H1 (cell line): ENCODE measurements around the gene SVEP1. TPM values are rescaled to one million over a fixed set of nuclear protein-coding genes. Genes with fewer than 3 reads are reported as not detected.

ENCODE experiments used
- CTCF ChIA-PET: fragments of 300-600 bp; sonication (Branson Sonifier 250); formaldehyde crosslinking; loops from one replicate; lab custom pipeline; 2021; ENCODE audit not compliant: partially characterized antibody; lab: Charles Lee
- POLR2A ChIA-PET: fragments of 300-600 bp; sonication (Branson Sonifier 250); formaldehyde crosslinking; loops from one replicate; lab custom pipeline; 2021; ENCODE audit warnings: inconsistent platforms; ENCODE audit not compliant: partially characterized antibody; lab: Charles Lee
- DNase-seq, 2 experiments: peaks; one replicate each; pipeline versions ENCODE4 v3.0.0 to v3.0.0-alpha.2; 2010 to 2022; ENCODE audit warnings: low spot score in 2 of 2, low read depth in 1 of 2, mixed read lengths in 1 of 2
- FAIRE-seq: peaks from 2 replicates; lab custom pipeline; 2011; peaks lifted over from hg19 to GRCh38; lab: Jason Lieb, UNC
- H2AFZ ChIP-seq: 2 replicates; pipeline ENCODE4 v1.8.1; 2012; ENCODE audit warnings: low read length, inconsistent platforms
- H2AK5ac ChIP-seq: 2 replicates; pipeline ENCODE4 v1.6.1; 2013; ENCODE audit warnings: low read depth, low read length
- H2BK120ac ChIP-seq: replicated peaks from 2 replicates; pipeline ENCODE3; 2013; ENCODE audit warnings: low read depth, low read length, inconsistent platforms
- H2BK12ac ChIP-seq: 2 replicates; pipeline ENCODE4 v1.6.1; 2013; ENCODE audit warnings: low read depth, low read length
- H2BK15ac ChIP-seq: 2 replicates; pipeline ENCODE4 v1.6.1; 2013; ENCODE audit warnings: low read length
- H2BK20ac ChIP-seq: 2 replicates; pipeline ENCODE4 v1.6.1; 2013; ENCODE audit warnings: low read length
- H2BK5ac ChIP-seq: 2 replicates; pipeline ENCODE4 v1.6.1; 2013; ENCODE audit warnings: low read depth, low read length
- H3K14ac ChIP-seq: 2 replicates; pipeline ENCODE4 v1.6.1; 2013; ENCODE audit warnings: inconsistent platforms; ENCODE audit not compliant: insufficient read length
- H3K18ac ChIP-seq: 2 replicates; pipeline ENCODE4 v1.6.1; 2013; ENCODE audit warnings: low read length; ENCODE audit errors: extremely low read depth
- H3K23ac ChIP-seq: 2 replicates; pipeline ENCODE4 v1.6.1; 2013; ENCODE audit warnings: inconsistent platforms; ENCODE audit not compliant: insufficient read length
- H3K23me2 ChIP-seq: 2 replicates; pipeline ENCODE4 v1.6.1; 2013; ENCODE audit warnings: low read depth, low read length
- H3K27ac ChIP-seq: 2 replicates; pipeline ENCODE4 v1.6.1; 2011; ENCODE audit warnings: low read depth, low read length, inconsistent platforms
- H3K27me3 ChIP-seq, 4 experiments: replicated peaks in 1 of 4; 1 replicate in 1 of 4; 2 replicates in 3 of 4; pipeline versions ENCODE4 v1.6.1 to v1.8.1; 2011 to 2013; ENCODE audit warnings: low read length in 3 of 4, mild to moderate bottlenecking in 3 of 4, inconsistent platforms in 2 of 4, mixed read lengths in 2 of 4, moderate library complexity in 1 of 4; ENCODE audit not compliant: control insufficient read depth in 3 of 4, insufficient read depth in 3 of 4; ENCODE audit errors: extremely low read depth in 1 of 4
- H3K36me3 ChIP-seq, 4 experiments: 2 replicates each; pipeline versions ENCODE4 v1.6.1 to v1.8.1; 2011 to 2013; ENCODE audit warnings: mild to moderate bottlenecking in 4 of 4, low read length in 3 of 4, moderate library complexity in 2 of 4, control low read depth in 1 of 4, inconsistent platforms in 1 of 4; ENCODE audit not compliant: insufficient read depth in 4 of 4, control insufficient read depth in 2 of 4
- H3K4ac ChIP-seq: replicated peaks from 2 replicates; pipeline ENCODE3; 2013; ENCODE audit warnings: low read length, low read depth, mixed read lengths, inconsistent platforms; ENCODE audit not compliant: insufficient read length
- H3K4me1 ChIP-seq, 4 experiments: replicated peaks in 1 of 4; 1 replicate in 1 of 4; 2 replicates in 3 of 4; pipeline versions ENCODE4 v1.6.1 to v1.8.1; 2011 to 2013; ENCODE audit warnings: low read length in 3 of 4, inconsistent platforms in 2 of 4, mixed read lengths in 1 of 4; ENCODE audit not compliant: insufficient read depth in 4 of 4, control insufficient read depth in 3 of 4
- H3K4me2 ChIP-seq, 2 experiments: 2 replicates each; pipeline versions ENCODE4 v1.6.1 to v1.8.1; 2011 to 2013; ENCODE audit warnings: low read depth in 2 of 2, low read length in 2 of 2, control low read depth in 1 of 2, inconsistent platforms in 1 of 2, mild to moderate bottlenecking in 1 of 2; ENCODE audit not compliant: insufficient read depth in 1 of 2
- H3K4me3 ChIP-seq, 4 experiments: fragments of 200-600, 300-600 bp in 1 of 4; sonication (generic), shearing (Covaris generic), sonication (Bioruptor Twin) in 1 of 4; 2 replicates each; pipeline versions ENCODE4 v1.5.1 to v1.8.1; 2011 to 2016; ENCODE audit warnings: low read length in 4 of 4, low read depth in 3 of 4, control low read depth in 2 of 4, inconsistent platforms in 2 of 4, mild to moderate bottlenecking in 2 of 4, mixed read lengths in 1 of 4, moderate library complexity in 1 of 4; ENCODE audit not compliant: insufficient read depth in 2 of 4; ENCODE audit errors: extremely low read depth in 1 of 4
- H3K56ac ChIP-seq: replicated peaks from 2 replicates; pipeline ENCODE3; 2013; ENCODE audit warnings: low read depth, mild to moderate bottlenecking, mixed read lengths, low read length, inconsistent platforms; ENCODE audit not compliant: insufficient read length
- H3K79me1 ChIP-seq: 2 replicates; pipeline ENCODE4 v1.6.1; 2013; ENCODE audit warnings: low read depth, low read length, control low read depth
- H3K79me2 ChIP-seq, 2 experiments: 2 replicates each; pipeline versions ENCODE4 v1.6.1 to v1.8.1; 2012 to 2013; ENCODE audit warnings: low read length in 2 of 2, mild to moderate bottlenecking in 2 of 2, inconsistent platforms in 1 of 2; ENCODE audit not compliant: insufficient read depth in 2 of 2, control insufficient read depth in 1 of 2
- H3K9ac ChIP-seq, 4 experiments: replicated peaks in 1 of 4; 1 replicate in 1 of 4; 2 replicates in 3 of 4; pipeline versions ENCODE4 v1.6.1 to v1.8.1; 2011 to 2013; ENCODE audit warnings: low read depth in 3 of 4, low read length in 3 of 4, control low read depth in 2 of 4, mild to moderate bottlenecking in 2 of 4, moderate library complexity in 2 of 4, inconsistent platforms in 1 of 4; ENCODE audit errors: extremely low read depth in 1 of 4
- H3K9me3 ChIP-seq, 2 experiments: 2 replicates each; pipeline versions ENCODE4 v1.6.1 to v1.8.1; 2012 to 2013; ENCODE audit warnings: mild to moderate bottlenecking in 2 of 2, moderate library complexity in 2 of 2, control low read depth in 1 of 2, inconsistent platforms in 1 of 2, low read depth in 1 of 2, low read length in 1 of 2, mixed read lengths in 1 of 2; ENCODE audit not compliant: insufficient read depth in 2 of 2
- H4K20me1 ChIP-seq, 2 experiments: replicated peaks in 1 of 2; 2 replicates each; pipeline versions ENCODE3 to v1.8.1; 2011 to 2013; ENCODE audit warnings: inconsistent platforms in 2 of 2, low read length in 2 of 2, mild to moderate bottlenecking in 1 of 2; ENCODE audit not compliant: insufficient read depth in 2 of 2, control insufficient read depth in 1 of 2
- H4K5ac ChIP-seq: 2 replicates; pipeline ENCODE4 v1.6.1; 2013; ENCODE audit warnings: low read length, low read depth, mixed read lengths, inconsistent platforms; ENCODE audit not compliant: insufficient read length
- H4K8ac ChIP-seq: 2 replicates; pipeline ENCODE4 v1.8.0; 2013; ENCODE audit warnings: mild to moderate bottlenecking, moderate library complexity, low read length, inconsistent platforms; ENCODE audit not compliant: insufficient read depth; ENCODE audit errors: extremely low read depth
- H4K91ac ChIP-seq: replicated peaks from 2 replicates; pipeline ENCODE3; 2013; ENCODE audit warnings: low read length, mixed read lengths, inconsistent platforms; ENCODE audit not compliant: insufficient read length
- NRF1 ChIP-seq: IDR thresholded peaks from 2 replicates; pipeline ENCODE4 v1.6.1; 2011; ENCODE audit warnings: mild to moderate bottlenecking, low read depth, low read length, improper control_type of control experiment
- YY1 ChIP-seq: IDR thresholded peaks from 2 replicates; pipeline ENCODE4 v1.6.1; 2011; ENCODE audit warnings: low read depth, mild to moderate bottlenecking, low read length
- WGBS, 2 experiments: shearing (Covaris generic) in 1 of 2; methylation state at CpG; one replicate each; pipeline versions ENCODE4 v1.1.6 to v1.1.7; 2013 to 2015; ENCODE audit warnings: low lambda C conversion rate in 2 of 2, mixed read lengths in 2 of 2, inconsistent platforms in 1 of 2, low coverage in 1 of 2, missing lambda C conversion rate in 1 of 2; ENCODE audit not compliant: insufficient replicate concordance in 2 of 2, insufficient coverage in 1 of 2, insufficient read length in 1 of 2; ENCODE audit errors: extremely low coverage in 1 of 2, missing lambda C conversion rate in 1 of 2; 5-methylcytosine and 5-hydroxymethylcytosine counted together
- polyA plus RNA-seq, 7 experiments: library from polyadenylated mRNA; depleted of rRNA in 3 of 7; stranded (reverse) in 5 of 7; unstranded in 2 of 7; fragments of >200 nt in 5 of 7; fragments of 200-250 nt in 2 of 7; gene quantifications; 1 replicate in 5 of 7; 2 replicates in 1 of 7; 4 replicates in 1 of 7; pipeline versions ENCODE4 v1.2.1 to v1.2.3, GENCODE V29; 2011 to 2013; ENCODE audit warnings: missing spikeins in 2 of 7, mixed read lengths in 2 of 7
- total RNA-seq: library from RNA; stranded (reverse); fragmentation: NEBNext Ultra II Directional; extraction: Animal tissue kit (Norgen Biotek cat#: 25700); gene quantifications from 2 replicates; pipeline ENCODE4 v1.2.1, GENCODE V29; 2021

SVEP1 gene
- total and polyA plus RNA-seq, 2 of the 8 experiments (the other 6 are each of a cell fraction or from before 2014, with no cell fraction given), result 0.11 to 0.37 TPM

- Histone ChIP-seq H2AFZ (no peak overlapping the region), H2BK120ac (no peak overlapping the region), H4K5ac (no peak overlapping the region), H2BK5ac (no peak overlapping the region), H2BK20ac (no peak overlapping the region), H4K8ac (no peak overlapping the region), H3K79me2 (no peaks in the 10 kb centered on the region), H2BK12ac (no peak overlapping the region), H3K4me2 (no peak overlapping the region), H4K91ac (no peak overlapping the region), H3K56ac (no peak overlapping the region), H3K4ac (no peak overlapping the region), H3K4me1 (no peaks in the 10 kb centered on the region; a peak in 2 of 7 replicates), H3K23ac (no peak overlapping the region), H3K27me3 (no peaks in the 10 kb centered on the region), H3K4me3 (no peak overlapping the region), H3K18ac (no peak overlapping the region), H3K27ac (no peak overlapping the region), H3K9me3 (peaks cover 0 to 3% of the 10 kb centered on the region in 2 experiments; a peak in 1 of 4 replicates), H3K79me1 (no peaks in the 10 kb centered on the region), H2BK15ac (no peak overlapping the region), H2AK5ac (no peak overlapping the region), H4K20me1 (no peaks in the 10 kb centered on the region), H3K36me3 (no peaks in the 10 kb centered on the region), H3K23me2 (no peaks in the 10 kb centered on the region), H3K14ac (no peak overlapping the region), H3K9ac (no peak overlapping the region)
- DNase-seq, result no peak
- TF ChIP-seq YY1 (no peak), NRF1 (no peak)
- no peak for FAIRE-seq
- WGBS, 2 experiments, result 90% methylated on average over 8 of the region's 9 CpGs; no CpG with 5 or more reads in 1 of the 2 experiments
- ChIA-PET CTCF (interaction anchor here (0.7 kb wide), 1 partner anchor 102 kb away, joined by 3 read pairs; no protein-coding TSS in a partner anchor), POLR2A (no interaction called here)
Observed at GRCh38 chr9:110606179-110606790, 26.7 kb upstream of the SVEP1 start.
